Measurements from ENCODE around the gene ROBO3.

ROBO3 gene

DNA sequence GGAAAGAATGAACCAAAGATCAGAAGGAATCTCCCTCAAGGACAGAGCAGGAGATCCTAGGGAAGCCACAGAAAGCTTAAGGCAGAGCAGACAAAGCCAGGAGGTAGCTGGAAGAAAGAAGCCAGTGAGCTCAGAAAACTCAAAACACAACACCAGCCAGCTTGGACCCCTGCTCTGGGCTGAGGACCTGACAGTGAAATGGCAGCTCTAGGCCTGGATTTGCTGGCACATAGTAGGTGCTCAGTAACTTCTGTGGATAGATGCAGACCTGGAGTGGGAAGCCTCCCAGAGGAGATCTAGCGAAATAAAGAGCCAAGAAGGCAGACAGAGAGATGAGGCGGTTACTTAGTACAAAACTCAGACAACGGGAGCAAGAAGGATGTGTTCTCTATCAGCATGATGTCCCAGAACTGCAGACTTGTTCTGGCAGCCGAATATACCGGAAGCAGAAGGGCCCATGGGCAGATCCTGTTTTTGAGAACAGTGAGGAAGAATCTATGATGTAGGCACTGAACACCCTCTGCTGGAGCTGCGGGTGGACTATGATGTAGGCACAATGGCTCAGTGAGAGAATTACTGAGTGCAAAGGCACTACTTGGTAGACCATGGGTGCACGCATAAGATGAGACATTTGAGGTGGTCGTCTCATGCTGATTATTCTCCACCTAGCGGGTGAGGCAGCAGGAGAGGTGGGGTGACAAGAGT, 27.7 kb downstream of the ROBO3 start:
- DNase-seq (ENCODE audit: low read depth, low spot score): no peak

DNA sequence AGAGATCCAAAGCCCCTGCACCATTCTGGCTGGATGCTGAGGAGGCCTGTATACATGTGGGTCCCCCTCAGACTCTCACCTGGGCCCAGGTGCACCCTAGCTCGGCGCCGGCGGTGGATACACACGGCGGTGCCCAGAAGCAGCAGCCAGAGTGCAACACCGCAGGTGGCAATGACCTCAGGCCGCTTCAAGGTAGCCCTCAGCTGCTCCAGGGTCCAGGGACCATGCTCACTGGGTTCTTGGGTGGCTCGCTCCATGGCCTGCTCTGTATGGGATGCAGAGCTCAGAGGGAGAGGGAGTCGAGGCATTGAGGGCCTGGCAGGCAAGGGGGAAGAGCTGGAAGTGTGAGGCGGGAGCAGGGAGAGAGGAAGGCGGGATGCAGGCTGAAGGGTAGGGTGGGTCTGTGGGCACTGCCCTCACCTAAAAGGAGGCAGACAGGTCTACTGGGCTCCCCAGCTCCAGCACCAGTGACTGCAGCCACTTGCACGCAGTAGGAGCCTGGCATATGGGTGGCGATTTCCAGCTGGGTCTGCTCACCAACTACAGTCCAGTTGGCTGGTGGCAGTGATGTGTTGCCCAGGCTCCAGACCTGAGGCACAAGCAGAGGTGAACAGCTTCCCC, 28.7 kb downstream of the ROBO3 start:
- DNase-seq (ENCODE audit: low read depth, low spot score): no peak

DNA sequence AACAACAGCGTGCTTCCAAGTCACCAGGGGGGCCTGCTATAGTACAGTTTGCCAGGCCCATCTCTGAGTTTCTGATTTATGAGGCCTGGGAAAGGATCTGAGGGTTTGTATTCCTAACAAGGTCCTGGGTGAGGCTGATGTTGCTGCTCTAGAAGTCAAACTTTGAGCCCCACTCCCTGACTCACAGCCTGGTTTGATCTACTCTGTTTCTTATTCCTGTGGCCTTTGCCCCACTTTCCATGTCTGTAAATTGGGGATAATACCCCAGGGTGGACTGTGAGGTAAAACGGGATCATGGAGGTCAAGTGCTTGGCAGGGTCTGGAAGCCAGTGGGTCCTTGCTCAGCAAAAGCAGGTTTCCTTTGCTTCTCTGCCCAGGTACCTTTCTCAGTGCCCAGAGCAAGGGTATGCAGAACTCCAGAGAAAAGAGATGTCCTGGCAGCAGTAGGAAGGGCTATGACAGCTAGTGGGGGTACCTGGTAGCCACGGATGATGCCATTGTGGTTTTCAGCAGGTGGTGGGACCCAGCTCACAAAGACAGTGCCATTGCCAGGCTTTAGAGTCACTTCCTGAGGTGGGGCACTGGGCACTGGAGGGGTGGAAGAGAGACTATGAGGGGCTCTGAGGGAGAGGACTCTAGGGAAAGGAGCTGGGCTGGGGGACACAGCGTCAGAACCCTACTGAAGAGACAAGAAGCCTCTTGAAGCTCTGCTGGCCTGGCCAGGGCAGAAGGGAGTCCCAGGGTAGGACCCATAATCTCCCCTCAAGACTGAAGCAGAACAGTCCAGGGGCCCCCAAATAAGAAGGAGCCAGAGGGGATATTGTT, 29.6 kb downstream of the ROBO3 start:
- DNase-seq (ENCODE audit: low read depth, low spot score): no peak

DNA sequence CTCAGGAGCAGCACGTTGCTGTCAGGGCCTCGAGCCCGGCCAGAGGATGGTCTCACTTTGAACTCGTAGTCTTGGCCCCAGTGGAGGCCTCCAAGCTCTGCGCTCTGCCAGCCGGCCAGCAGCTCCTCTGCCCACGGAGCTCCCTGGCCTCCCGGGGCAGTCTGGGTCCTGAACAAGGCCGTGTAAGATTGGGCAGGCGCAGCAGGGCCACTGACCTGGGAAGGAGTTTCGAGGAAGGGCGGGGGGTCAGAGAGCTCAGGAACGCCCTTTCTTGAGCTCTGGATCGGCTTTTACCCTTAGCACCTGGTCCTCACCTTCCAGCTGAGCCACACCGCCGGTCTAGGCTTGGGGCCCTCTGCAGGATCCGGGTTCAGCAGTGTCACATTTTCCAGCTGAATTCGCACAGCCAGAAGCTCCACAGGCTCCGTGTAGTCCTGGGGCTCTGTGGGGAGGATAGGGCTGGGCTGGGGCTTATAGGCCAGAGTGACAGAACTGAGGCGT, 30.3 kb downstream of the ROBO3 start:
- no peak for DNase-seq (ENCODE audit: low read depth, low spot score)

DNA sequence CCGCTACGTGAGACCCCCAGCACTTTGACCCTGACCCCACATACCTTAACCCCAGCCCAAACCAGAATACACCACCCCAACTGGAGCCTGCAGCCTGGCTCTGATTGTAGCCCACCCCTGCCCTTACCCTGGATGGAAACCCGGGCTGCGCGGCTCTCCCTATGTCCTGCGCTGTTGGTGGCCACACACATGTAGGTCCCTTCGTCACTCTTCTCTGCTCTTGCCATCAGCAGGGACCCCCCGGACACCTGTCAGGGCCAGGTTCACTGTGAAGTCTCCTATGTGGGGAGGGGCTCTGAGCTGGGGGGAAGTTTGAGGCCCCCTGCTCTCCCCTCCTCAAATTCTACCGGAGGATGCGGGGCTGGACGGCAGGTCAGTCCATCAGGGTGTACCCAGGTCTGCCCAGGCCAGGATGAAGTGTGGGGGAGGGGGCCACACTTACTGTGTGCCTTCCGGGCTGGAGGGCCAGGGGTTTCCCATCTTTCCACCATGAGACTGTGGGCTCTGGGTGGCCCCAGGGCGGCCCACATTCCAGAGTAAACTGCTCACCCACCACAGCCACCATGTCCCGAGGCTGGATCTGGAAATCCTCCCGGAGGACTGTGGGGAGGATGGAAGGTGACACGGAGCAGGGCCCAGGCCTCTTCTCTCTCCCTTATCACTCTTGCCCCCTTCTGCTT, 31.0 kb downstream of the ROBO3 start:
- no peak for DNase-seq (ENCODE audit: low read depth, low spot score)

DNA sequence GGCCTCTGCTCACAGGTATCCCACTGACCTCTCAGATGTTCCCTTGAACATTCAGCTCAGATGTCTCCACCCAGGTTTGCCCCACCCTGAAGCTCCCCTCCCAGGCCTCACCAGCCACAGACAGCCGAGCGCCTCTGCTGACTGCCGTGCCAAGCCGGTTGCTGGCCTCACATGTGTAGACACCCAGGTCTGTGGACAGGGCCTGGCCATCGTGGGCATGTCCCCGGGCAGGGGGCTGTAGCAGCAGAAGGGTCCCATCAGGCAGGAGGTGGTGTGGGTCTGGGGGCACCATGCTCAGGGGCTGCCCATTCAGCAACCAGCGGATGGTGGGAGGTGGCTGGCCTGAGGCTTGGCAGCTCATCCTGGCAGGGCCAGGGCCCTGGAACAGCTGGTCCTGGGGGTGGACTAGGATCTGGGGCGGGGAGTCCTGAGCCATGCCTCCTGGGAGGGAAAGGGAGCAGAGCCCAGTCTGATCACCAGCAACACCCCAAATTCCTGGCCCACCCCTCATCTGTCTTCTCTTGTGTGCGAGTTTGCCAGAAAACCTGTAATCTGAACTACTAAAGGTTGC, 31.7 kb downstream of the ROBO3 start:
- DNase-seq (ENCODE audit: low read depth, low spot score): no peak

DNA sequence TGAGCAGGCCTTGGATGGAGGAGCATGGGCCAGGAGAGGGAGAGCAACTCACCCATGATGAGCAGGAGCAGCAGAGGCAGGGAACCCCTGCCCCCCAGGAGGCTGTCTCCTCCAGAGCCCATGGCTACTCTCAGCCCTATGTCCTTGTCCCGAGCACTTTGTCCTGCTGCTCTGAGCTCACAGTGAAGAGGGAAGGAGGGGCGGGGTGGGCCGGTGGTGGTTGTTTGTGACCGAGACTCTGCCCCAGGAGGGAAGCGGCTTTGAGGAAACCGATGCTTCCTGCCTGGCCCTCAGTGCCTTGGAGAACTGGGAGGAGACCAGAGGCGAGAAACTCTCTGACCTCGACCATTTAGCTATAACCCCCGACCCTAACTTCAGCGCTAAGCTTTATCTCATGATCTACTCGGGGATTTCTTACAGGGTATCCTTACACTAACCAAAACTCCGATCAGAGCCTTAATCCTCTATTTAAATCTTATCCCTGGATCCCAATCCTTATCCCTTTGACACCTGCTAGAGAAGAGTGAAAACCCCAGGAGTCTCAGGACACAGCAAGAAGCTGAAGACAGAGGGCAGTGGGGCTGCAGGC, 32.5 kb downstream of the ROBO3 start, which contains the start of gene ROBO4:
Gene ROBO4, minus strand, starts transcription at position 192 of the 589 bp plus-strand sequence. Its CDS starts 70 bp downstream, at position 122.
- no peak for DNase-seq (ENCODE audit: low read depth, low spot score)

DNA sequence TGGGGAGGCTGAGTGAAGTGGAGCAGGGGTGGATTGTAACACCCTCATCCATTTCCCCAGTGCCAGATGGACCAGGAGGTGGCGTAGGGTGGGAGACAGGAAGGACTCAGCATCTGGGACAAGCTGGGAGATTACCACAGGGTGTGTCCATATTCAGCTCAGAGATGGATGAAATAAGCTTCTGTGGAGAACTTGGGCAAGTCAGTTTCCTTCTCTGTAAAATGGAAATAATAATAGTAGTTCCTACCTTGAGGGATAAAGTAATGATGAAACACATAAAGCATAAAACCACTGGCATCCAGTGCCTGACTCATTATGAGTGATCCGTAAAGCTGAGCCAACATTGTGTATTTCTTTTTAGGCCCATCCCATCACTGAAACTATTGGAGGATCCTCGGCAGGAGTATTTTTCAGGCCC, 33.0 kb downstream of the ROBO3 start:
- DNase-seq (ENCODE audit: low read depth, low spot score): no peak

DNA sequence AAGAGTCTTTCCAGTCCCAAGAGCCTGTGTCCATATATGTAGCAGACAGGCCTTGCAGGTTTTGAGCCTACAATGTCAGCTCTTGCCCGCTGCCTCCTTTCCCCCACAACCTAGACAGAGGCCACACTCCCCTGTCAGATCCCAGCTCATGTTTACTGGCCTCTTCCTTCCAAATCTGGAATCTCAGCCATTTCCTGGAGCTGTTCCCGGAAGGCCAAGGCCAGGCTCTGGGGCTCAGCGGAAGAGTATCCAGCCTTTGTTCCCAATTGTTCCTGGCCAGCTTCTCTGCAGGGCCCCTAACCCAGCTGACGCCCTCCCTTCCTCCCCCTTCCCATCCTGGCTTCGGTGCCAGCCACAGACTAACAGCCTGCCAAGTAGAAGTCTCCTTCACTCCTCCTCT, 33.5 kb downstream of the ROBO3 start:
- no peak for DNase-seq (ENCODE audit: low read depth, low spot score)

DNA sequence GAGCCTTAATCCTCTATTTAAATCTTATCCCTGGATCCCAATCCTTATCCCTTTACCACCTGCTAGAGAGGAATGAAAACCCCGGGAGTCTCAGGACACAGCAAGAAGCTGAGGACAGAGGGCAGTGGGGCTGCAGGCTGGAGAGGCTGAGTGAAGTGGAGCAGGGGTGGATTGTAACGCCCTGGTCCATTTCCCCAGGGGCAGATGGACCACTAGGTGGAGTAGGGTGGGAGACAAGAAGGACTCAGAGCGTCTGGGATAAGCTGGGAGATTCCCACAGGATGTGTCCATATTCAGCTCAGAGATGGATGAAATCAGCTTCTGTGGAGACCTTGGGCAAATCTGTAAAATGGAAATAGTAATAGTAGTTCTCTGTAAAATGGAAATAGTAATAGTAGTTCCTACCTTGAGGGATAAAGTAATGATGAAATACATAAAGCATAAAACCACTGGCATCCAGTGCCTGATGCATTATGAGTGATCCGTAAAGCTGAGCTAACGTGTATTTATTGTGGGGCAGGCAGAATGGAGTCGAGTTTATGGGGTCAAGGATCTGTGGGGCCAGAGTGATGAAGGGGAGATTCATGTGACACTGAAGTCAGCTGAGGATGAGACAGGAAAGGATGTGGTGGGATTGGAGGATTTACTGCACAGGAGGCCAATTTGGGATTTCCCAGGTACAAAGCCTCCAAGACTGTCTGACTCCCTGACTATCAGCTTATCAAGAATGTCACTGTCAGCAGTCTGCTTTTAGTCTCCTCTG, 34.3 kb downstream of the ROBO3 start:
- no peak for DNase-seq (ENCODE audit: low read depth, low spot score)

DNA sequence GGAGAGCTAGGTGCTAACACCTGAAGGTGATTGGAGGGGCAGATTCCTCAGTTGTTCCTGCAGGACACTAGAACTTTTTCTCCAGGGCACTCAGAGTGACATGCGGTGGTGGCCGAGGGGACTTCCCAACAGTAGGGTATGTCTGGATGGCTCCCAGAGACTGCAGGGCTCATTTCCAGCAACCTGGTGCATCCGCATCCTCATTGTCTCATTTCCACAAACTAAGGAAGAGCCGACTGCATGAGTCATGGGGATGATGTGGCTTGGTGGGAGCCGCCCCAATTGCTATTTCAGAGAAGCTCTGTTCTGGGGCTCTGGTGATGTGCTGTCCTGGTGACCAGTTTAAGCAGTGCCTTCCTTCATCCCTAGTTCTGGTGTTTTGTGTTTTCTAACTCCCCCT, 35.2 kb downstream of the ROBO3 start:
- DNase-seq (ENCODE audit: low read depth, low spot score): no peak

DNA sequence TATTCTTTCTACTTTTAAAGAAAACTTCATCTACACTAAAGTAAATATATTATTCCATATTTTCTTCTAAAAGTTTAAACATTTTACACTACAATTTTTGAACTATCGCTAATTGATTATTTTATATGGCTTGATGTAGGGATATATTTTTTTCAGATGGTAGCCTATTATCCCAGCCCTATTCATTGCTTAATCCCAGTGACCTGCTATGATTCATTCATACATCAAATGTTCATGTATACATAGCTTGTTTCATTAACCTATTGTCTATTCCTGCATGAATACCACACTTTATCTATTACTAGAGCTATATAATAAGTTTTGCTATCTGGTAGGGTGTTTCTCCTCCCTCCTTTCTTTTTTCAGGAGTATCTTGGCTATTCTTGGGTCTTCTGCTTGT, 37.4 kb downstream of the ROBO3 start:
- no peak for DNase-seq (ENCODE audit: low read depth, low spot score)

DNA sequence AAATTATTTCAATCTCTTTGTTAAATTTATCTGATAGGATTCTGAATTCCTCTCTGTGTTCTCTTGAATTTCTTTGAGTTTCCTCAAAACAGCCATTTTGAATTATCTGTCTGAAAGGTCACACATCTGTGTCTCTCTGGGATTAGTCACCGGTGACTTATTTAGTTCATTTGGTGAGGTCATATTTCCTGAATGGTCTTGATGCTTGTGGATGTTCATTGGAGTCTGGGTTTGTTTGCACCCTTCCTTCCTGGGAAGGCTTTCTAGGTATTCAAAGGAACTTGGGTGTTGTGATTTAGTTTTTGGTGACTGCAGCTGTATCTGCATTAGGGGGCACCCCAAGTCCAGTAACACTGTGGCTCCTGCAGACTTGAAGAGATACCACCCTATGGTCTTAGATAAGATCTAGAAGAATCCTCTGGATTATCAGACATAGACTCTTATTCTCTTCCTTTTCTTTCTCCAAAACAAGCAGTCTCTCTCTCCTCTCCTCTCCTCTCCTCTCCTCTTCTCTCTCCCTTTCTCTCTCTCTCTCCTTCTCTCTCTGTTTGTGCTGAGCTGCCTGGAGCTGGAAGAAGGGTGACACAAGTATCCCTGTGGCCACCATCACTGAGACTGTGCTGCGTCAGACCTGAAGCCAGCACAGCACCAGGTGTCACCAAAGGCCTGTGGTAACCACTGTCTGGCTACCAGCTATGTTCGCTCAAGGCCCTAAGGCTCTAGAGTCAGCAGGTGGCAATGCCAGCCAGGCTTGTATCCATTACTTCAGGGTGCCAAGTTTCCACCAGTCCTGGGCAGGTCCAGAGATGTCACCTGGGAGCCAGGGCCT, 50.5 kb downstream of the ROBO3 start:
- DNase-seq (ENCODE audit: low read depth, low spot score): no peak

DNA sequence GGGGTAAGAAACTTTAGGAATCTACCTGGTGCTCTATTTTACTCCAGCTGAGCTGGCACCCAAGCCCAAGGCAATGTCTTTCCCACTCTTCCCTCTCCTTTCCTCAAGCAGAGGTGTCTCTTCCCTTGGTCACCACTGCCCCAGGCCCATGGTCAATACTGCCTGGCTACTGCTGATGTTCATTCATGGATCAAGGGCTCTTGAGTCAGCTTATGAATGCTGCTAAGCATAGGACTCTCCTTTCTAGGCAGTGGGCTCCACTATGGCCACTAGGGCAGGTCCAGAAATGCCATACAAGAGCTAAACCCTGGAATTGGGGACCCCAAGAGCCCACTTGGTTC, 51.1 kb downstream of the ROBO3 start:
- no peak for DNase-seq (ENCODE audit: low read depth, low spot score)

DNA sequence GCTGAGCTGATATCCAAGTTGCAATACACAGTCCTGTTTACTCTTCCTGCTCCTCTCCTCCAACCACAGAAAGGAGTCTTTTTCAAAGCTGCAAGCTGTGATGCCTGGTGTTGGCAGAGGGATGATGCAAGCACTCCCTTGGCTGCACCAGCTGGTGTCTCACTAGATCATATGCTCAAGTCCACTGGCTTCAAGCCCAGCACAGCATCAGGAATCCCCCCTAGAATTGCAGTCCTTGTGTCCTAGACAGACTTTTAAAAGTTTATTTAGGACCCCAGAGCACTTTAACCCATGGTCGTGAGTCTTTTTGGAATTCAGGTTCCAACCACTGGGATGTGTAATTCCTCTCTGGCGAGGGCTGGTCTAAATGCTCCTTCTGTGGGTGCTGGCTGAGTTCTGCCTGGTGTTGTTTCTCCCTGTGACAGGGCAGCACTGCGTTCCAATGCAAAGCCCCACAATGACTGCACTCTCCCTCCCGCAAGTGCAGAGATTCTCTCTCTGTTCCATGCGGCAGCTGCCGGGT, 51.9 kb downstream of the ROBO3 start:
- no peak for DNase-seq (ENCODE audit: low read depth, low spot score)

DNA sequence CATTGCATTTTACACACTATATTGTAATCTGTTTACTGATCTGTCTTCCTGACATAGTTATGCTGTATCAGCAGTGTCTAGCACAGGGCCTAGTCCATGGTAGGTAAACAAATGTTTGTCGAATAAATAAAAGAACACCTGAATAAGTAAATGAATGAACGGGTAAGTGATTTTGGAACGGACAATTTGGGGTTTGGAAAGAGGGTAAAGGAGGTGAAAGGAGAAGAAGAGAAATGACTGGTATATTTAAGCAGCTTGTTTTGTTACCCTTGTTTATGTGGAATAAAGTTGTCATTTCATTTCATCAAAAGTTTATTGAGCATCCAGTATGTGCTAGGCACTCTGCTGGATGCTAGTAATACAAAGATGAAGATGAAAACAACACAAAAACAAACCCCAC, 53.7 kb downstream of the ROBO3 start, which contains the start of gene HEPN1:
Gene HEPN1, plus strand, starts transcription at position 301 of the 400 bp plus-strand sequence.
- no peak for DNase-seq (ENCODE audit: low read depth, low spot score)

DNA sequence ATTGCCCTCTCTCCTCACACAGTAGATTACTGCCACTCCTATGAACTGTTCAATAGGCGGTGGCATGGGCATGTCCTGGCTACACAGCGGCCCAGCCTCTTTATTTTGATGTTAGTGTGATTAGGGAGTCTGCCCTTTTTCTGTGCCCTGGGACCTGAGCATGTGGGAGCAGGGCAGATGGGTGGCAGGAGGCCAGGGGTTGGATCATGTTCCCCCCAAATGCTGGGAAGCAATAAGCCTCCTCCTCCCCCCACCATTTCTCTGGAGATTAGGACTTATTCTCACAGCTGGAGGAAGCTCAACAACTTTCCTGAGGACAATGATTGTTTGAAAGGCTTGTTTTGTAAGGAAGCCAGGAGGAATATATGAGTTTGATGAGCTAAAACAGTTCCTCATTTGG, 54.7 kb downstream of the ROBO3 start:
- DNase-seq (ENCODE audit: low read depth, low spot score): no peak

DNA sequence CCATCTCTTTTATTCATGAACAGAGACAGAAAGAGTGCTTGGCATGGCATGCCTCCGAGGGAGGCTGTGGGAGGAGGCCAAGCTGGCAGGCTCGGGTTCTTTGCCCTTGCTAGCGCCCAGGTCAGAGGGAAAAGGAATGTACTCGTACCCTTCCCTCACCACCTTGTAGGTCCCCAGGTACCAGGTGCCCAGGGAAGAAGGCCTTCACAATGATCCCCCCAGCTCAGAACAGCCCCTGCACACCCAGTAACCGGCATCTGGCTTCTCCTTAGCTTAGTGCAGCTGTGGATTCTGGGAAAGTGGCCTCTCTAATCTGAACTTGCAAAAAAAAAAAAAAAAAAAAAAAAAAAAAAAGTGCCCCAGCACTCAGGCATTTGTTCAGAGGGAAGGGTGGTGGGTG, 55.1 kb downstream of the ROBO3 start:
- no peak for DNase-seq (ENCODE audit: low read depth, low spot score)

Measured in brain pericyte (primary cell).